ENCODE measurements around the gene PRRC1.

The PRRC1 gene

DNA sequence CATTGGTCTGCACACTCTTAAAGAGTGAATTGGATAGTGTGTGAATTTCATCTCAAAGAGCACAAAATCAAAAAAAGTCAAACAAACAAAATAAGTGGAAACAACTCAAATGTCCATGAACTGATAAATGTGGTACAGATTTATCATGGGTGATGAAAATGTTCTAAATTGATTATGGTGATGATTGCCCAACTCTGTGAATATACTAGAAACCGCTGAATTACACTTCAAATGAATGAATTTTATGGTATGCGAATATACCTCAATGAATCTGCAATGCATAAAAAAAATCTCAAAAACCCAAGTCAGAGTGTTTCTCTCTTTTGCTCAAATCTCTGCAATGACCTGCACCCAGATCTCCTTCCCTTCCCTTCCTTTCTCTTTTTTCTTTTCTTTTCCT is 64.0 kb downstream of the PRRC1 start:
- no peak for DNase-seq (ENCODE audit: low read depth)

DNA sequence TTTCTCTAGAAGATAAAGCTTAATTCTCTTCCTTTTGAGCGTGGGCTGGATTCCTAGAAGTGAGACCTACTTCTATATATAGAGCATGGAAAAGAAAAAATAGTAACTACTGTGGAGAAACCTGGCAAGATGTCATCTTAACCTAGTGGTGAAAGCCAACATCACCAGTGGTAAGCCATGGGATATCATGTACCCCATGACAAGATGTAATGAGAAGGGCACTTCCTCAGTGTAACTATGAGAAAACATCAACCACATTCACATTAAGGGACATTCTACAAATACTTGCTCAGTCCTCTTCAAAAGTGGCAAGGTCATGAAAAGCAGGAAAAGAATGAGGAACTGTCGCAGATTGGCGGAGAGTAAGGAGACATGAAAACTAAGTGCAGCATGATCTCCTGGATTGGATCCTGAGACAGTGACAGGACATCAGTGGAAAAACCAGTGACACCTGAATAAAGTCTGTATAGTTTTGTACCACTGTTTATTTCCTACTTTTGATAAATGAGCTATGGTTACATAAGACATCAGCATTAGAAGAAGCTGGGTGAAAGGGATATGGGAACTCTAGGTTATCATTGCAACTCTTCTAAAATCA is 65.4 kb downstream of the PRRC1 start:
- DNase-seq (ENCODE audit: low read depth), result no peak

DNA sequence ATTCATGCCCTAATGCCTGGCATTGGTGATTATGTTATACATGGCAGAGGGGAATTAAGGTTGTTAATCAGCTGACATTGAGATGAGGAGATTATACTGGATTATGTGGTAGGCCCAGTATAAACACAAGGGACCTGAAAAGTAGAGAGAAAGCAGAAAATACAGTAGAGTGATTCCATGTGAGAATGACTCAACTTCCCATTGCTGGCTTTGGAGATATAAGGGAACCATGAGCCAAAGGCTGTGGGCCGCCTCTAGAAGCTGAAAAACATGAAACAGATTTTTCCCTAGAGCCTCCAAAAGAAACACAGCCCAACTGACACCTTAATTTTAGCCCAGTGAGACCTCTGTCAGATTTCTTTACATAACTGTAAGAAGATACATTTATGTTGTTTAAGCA is 66.4 kb downstream of the PRRC1 start:
- DNase-seq (ENCODE audit: low read depth), result no peak

DNA sequence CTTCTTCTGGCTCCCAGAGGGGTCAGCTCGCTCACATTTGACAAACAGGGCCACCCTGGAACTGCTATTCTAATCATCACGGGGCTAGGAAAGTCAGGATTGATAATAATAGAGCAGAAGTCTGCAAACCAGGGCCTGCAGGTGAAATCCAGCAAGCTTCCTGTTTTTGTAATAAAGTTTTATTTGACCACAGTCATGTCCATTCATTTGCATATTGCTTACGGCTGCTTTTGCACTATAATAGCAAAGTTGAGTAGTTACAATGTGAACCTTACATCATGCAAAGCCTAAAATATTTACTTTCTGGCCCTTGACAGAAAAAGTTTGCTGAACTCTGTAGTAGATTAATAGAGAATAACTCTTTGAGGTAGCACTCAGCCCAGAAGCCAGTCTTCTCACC is 68.2 kb downstream of the PRRC1 start:
- DNase-seq (ENCODE audit: low read depth), result no peak

DNA sequence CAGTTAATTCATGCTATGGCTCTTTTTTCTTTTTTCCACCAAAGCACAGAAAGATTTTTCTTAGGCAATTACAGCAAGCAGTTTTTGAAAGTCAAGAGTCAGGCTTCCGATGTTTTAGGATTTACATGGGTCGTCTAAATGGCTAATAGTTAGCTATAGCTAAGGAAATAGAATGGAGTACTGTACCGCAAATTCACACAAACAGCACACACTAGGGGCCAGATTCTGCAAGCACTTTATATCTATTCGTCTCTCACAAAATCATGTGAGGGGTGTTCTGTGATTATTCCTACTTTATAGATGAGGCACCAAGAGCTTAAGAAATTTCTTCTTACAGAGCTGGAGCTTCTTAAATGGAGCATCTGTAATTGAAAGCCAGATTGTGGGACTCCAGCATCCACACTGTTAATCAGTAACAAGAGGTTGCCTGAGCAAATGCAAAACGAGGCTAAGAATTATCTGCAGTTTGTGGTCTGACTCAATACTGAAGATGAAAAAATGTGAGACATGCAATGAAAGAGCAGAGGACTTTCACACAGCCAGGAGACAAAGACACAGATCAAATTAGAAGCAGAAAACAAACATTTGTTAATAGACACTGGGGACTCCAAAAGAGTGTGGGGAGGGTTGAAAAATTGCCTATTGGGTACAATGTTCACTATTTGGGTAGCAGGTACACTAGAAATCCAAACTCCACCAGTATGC is 68.8 kb downstream of the PRRC1 start:
- DNase-seq (ENCODE audit: low read depth), result no peak

DNA sequence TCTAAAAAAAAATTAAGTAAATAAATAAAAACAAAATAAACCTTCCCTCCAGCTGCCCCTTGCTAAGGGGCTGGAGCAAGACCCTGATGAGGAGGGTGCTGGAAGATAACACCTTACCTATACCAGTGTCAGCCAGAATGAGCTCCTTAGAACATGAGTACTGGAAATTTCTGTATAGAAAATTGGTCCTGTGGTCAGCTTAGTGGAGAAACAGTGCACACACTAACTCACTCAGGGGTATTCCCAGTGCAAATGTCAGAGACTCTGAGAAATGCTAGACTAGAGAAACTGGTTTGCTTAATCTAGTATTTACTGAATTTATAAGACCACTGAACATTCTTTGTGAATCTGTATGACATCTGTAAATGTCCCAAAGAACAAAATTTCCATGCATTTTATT is 69.4 kb downstream of the PRRC1 start:
- DNase-seq (ENCODE audit: low read depth), result no peak

DNA sequence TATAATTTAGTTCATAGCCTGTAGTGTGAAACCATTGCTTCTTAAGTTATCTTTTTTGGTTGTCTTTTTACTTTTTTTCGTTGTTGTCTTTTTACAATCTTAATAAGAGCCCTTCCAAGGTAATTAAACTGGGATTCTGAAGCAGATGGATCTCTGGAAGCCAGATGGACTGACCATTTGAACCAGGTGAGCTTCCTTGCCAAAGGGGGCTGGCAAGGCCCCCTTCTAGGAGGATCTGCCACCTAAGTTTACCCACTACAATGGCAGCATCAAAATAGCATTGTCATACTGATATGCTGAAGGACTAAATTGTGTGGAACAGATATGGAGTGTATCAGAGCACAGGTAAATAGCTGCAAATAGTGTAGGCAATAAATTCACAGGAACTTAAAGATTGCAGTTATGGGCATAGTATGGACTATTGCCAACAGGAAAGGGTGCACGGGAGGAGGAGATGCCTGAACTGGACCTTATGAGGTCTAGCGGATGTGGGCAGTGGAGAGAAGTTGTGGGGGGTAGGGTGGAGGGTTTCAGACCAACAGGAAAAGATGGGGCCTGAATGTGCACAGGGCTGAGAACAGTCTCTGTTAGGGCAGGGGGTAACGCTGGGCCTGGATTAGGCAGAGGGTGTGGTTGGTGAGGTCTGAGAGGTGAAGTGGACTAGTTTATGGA is 69.9 kb downstream of the PRRC1 start:
- no peak for DNase-seq (ENCODE audit: low read depth)

DNA sequence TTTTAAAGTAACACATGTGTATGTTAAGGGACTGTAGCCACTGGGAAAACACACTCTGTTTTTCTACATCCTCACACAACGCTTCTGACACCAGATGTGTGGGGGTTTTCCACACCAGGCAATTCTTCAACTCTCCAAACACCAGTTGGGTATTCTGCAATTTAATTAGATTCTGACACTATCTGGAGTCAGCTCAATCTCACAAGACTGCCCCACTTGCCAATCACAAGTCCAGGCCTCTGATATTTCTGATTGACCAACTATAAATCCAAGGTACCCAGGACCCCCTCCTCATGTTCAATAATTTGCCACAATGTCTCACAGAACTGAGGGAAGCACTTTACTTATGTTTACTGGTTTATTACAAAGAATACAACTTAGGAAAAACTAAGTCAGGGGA is 70.9 kb downstream of the PRRC1 start:
- no peak for DNase-seq (ENCODE audit: low read depth)

DNA sequence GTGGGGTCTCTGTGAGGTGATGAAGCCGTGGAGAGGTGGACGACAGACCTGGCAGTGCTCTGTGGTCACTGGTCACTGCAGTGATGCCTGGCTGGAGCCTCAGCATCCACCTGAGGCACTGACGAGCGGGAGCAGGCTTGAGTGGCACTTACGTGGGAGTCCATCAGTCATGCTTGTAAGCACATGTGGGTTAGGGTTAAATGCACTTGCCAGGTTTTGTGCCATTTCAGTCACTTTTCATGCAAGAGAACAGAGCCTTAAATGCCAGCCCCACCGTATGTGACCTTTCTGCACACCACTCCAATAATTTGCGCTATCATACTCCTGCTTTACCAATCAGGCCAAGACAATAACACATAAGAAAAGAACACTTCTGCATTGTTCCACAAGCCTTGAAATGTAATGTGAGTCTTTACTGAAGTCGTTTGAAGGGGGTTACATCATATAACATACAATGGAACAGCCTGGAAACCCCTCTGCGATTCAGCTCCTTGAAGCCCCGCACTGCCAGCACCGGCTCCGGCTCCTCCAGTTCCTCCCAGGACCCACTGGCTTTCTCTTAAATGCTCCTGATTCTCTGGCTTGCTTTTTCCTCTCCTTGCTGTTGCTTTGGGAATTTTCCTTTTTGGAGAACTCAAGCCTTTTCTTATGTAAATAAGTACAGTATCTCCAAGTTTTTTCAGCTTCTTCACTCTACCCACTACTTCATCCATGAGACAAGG is 72.0 kb downstream of the PRRC1 start:
- DNase-seq (ENCODE audit: low read depth), result no peak

DNA sequence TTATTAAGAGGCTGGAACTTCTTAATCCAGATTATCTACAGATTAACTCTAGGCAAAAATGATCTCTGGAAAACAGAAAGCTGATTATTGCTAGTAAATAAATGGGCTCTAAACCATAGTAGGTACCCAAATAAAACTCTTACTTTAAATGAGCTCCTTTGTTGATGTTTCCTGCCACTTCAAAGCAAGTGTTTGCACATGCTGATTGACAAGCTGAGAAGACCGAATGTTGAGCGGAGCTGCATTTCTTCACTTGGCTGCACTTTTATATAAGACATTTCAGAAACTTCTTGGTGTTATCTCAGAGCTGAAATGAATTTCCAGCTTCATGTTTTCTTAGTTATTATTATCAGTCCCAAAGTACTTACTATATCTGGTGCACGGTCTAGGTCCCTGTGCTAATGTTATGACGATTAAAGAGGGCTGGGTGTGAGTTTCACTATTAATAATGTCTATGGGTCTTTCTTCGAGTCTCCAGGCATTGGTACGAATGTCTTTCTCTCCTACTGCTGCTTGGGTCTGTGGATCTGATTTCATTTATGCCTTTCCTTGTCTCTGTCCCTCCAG is 72.8 kb downstream of the PRRC1 start:
- no peak for DNase-seq (ENCODE audit: low read depth)

DNA sequence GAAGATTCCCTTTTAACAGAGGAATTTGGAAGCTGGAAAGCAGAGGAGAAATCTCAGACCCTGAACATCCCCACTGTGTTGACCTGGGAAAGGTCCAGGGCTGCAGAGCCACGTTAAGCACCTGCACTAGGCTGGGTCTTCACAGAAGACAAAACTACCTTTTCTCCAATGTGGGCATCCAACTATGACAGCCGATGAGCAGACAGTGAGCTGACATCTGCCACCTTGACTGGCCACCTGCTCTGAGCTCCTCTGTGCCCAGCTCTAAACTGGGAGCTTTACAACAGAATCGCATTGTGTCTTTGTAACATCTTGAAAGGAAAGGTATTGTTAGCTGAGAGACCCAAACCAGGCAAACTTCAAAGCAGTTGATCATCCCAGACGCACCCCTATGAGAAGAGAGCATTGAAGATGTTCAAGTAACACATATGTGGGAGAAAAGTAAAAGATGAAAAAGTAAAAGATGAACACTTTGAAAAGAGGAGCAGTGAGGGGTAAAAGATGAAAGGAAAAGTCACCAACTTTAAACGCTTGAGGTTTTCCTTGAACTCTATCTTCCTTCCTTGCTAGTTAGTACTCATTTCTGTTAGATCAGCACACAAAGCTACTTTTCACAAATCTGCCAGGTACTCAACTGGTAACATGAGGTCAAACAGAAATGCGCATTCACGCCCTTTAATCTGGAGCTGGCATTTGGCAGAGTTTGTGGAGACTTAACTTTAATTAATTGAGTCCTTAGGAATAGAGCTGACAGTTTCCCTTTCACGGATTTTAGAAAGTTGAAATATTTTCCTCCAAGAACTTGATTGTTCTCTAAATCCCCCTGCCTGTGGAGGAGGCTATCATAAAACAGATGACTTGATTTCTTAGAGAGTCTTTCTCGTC is 78.3 kb downstream of the PRRC1 start:
- no peak for DNase-seq (ENCODE audit: low read depth)

DNA sequence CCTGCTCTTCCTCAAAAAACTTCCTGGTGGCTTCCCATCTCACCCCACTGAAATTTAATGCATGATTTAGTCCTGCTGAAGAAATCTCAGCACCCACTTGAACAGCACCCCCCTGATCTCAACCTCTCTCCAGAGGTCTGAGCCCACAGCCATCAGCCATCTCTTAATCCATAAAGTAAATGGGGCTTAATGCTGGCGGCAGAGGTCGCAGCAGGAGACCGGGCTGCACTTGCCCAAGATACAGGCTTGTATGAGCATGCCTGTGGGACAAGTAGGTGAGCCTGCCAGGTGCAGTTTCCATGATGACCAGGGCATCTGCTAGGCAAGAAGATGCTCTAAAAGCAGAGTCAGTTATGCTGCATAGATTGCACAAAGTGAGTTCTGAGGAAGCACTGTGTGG is 79.1 kb downstream of the PRRC1 start:
- no peak for DNase-seq (ENCODE audit: low read depth)

DNA sequence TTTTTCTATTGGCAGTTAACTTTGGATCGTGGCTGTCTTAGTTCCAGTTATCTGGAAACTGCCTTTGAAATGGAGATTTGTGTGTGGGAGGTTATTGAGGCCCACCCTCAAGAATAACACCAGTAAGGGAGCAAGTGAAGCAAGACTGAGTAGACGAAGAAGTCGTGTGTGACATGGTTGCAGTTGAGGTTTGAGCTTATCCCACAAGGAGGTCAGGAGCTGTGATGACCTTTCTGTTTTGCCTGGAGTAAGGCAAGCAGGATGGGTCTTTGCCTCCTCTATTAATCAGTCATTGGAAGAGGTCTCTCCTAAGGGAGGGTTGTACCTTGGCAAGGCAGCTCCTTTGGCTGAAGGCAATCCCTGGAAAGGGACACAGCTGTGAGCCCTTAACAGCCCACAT is 81.9 kb downstream of the PRRC1 start:
- no peak for DNase-seq (ENCODE audit: low read depth)

DNA sequence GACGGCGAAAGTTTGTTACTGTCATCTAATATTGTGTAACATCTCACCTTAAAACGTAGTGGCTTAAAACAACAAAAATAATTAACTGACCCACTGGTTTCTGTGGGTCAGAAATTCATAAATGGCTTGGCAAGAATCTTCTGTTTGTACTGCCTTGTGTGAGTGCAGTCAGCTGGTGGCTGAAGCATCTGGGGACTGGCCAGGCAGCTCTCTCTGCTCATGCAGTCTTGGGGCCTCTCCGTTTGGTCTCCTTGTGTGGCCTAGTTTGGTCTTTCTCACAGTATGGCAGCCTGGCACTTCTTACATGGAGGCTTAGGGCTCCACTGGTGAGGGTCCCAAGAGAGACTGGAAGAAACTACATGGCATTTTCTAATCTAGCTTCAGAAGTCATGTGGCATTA is 82.4 kb downstream of the PRRC1 start:
- no peak for DNase-seq (ENCODE audit: low read depth)

DNA sequence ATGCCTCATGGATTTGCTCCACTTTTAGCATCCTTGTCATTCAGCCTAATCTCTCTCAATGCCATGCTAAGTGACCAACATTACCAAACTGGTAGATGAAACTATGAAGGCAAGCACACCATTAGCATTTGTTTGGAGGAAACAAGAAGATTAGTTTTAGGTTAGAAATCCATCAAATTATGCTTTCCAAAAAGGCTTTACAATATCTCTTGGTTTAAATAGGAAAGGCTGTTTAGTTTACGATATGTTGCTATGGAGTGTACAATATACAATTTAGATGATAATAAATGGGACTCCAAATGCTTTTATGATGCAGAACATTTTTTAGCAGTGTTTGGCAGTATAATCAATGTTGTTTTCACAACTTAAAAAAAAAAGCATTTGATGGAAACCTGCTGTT is 83.7 kb downstream of the PRRC1 start:
- no peak for DNase-seq (ENCODE audit: low read depth)

DNA sequence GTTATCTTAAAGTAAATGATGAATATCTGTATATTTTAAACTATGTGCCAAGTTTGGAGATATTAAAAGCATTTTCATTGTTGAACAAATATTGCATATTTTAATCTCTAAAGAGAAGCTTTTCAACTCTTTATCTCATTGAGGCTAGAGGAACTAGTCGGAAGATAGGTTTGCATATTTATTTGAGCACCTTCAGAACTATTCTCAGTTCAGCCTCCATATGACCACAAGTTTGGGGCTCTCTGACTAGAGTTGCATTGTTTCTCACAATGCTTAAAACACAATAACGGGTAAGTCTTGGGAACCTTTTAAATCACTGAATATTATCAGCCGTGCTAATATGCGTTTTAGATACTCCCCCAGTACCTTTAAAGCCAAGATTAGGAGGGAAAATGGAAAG is 84.2 kb downstream of the PRRC1 start:
- no peak for DNase-seq (ENCODE audit: low read depth)

DNA sequence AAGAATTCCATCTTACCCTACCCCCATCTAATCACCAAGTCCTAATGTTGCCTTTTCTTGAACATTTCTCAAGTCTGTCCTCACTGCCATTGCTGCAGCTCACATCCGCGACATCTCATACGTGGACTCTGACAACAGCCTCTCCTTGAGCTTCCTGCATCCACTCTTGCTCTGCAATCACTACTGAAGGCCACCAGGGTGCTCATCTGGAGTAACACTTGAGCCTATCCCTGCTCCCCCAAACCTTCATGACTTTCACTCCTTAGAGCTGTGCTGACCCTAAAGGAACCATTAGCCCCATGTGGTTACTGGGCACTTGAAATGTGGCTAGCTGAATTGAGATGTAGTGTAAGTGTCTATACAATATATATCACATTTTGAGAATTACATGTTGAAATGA is 85.0 kb downstream of the PRRC1 start:
- no peak for DNase-seq (ENCODE audit: low read depth)

DNA sequence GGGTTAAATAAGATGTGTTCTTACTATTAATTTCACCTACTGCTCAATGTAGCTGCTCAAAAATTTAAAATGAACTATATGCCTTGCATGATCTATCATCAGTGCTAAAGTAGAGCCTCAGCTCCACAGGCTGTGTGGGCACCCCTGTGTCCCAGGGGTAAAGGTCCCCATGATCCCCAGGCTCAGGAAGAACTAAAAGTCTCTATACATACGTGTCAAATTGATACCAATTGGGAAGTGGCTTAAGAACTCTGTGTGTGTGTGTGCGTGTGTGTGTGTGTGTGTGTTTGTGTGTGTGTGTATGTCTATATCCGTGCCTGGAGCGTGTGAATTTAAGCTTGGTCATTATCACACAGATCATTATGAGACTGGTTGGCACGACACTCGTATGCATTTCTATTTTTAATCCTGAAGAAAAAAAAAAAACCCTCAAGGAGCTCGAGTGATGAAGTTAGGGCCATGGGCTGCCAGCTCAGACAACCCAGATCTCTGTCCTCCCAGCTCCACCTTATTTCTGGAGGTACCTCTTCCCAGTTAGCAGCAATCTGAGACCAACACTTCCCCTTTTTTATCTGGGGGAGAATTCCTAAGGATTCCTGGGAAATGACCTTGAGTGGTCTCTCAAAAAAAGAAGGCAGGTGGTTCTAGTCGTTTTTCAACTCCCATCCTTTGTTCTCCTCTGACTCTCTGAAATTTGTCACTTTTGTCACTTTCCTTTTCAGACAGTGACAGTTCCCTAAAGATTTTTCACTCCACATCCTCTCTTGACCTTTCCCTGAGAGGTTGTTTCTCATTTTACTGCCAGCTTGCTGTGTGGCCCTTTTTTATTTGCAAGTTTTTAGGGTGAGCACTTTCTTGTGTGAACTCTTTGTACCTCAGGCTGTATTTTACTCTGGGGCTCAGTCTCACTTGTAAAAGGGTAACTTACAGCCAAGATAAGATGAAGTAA is 85.7 kb downstream of the PRRC1 start:
- DNase-seq (ENCODE audit: low read depth), result no peak

All from activated gamma-delta T cell treated with anti-CD3 and anti-CD28 coated beads, Interleukin-2, amount 50 U/mL, for 16 hours (primary cell).